ENCODE results near the gene IFNAR2. TPM values are rescaled to one million over a fixed set of nuclear protein-coding genes. Genes with fewer than 3 reads are reported as not detected.

The IFNAR2 gene
- 10 to 100 TPM; 13.9 to 20.2 (median 14.7) TPM for total RNA-seq

DNA sequence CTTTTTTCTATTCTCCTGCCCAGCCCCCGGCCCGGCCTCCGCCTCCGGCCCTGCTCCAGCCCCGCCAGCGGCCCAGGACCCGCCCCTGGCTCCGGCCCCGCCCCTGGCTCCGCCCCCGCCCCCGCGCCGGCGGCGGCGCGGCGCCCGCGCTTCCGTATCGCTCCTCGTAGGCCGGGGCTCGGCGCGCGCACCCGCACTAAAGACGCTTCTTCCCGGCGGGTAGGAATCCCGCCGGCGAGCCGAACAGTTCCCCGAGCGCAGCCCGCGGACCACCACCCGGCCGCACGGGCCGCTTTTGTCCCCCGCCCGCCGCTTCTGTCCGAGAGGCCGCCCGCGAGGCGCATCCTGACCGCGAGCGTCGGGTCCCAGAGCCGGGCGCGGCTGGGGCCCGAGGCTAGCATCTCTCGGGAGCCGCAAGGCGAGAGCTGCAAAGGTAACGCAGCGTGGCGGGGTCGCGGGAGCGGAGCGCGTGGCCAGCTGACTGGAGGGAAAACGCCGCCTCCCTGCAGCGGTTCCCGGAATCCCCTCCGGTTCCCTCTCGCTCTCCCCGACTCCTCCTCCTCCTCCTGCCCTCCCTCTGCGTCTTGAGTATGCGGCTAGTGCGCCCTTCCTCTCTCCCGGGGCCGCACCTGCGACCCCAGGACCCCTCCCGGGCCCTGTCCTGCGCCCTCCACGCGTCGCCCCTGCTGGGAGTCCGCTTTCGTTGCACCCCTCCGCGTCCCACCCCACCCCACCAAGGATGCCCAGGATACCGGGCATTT lies at the start of gene IFNAR2:
IFNAR2 (plus strand) TSS at position 155 of the 761 bp plus-strand sequence. CDS start 11,985 bp downstream, outside the sequence.
- DNase-seq (peak; percentile 74), ATAC-seq (peak; percentile 63 to 74)
- H3K9me3 Mint-ChIP-seq: no peaks in the 10 kb centered on the region
- H3K27me3 Mint-ChIP-seq (ENCODE audit: low read depth): no peaks in the 10 kb centered on the region
- peaks cover 14% of the 10 kb centered on the region for H3K36me3 Mint-ChIP-seq (ENCODE audit: insufficient read depth)
- peaks cover 52% of the 10 kb centered on the region for H3K4me1 Mint-ChIP-seq (ENCODE audit: low read depth)
- peak within 1 kb of the TSS; percentile 89 for H3K4me3 Mint-ChIP-seq

DNA sequence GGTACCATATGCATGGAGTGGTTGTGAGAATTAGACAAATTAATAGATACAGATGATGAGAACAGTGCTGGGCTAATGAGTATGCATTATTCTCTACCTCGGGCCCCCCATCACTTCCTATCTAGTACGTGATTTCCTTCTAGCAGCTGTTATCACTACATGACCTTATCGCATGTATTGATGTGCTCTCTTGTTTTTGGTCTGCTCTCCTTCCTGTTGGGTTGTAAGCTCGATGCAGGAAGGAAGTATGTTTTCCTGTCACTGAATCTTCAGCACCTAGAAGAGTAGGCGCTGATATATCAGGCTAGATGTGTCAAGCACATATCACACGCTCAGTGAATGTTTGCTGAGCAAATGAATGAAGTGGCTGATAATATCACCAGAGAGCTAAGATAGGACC lies 43.9 kb upstream of the IFNAR2 start:
- DNase-seq: no peak
- peak; percentile 65 to 80 for ATAC-seq
- Mint-ChIP-seq H3K4me3 (peak overlapping the region; percentile 35), H3K9me3 (no peaks in the 10 kb centered on the region), H3K36me3 (ENCODE audit: insufficient read depth) (no peaks in the 10 kb centered on the region), H3K27me3 (ENCODE audit: low read depth) (peaks cover 5% of the 10 kb centered on the region), H3K4me1 (ENCODE audit: low read depth) (peaks cover 30% of the 10 kb centered on the region)

DNA sequence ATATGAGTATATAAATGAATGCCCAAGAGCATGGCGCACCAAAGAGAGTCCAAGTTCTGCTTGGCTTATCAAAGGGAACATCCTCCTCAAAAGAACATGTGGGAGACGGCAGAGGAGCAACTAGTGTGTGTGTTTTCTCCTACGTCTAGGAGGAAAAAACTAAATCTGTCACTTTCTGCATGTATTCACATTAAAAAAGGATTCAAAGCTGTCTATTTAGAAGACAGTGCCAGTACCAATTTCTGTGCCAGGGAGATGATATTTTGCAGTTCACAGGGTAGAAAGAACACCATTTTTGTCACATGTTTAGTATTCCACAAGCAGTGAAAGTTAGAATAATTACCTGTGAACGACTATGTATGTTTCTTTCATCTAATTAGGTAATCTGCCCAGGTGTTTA lies 42.5 kb upstream of the IFNAR2 start:
- Mint-ChIP-seq H3K9me3 (no peaks in the 10 kb centered on the region), H3K4me3 (no peak overlapping the region), H3K4me1 (ENCODE audit: low read depth) (peaks cover 30% of the 10 kb centered on the region), H3K36me3 (ENCODE audit: insufficient read depth) (no peaks in the 10 kb centered on the region), H3K27me3 (ENCODE audit: low read depth) (peaks cover 5% of the 10 kb centered on the region)
- ATAC-seq (no peak), DNase-seq (no peak)

DNA sequence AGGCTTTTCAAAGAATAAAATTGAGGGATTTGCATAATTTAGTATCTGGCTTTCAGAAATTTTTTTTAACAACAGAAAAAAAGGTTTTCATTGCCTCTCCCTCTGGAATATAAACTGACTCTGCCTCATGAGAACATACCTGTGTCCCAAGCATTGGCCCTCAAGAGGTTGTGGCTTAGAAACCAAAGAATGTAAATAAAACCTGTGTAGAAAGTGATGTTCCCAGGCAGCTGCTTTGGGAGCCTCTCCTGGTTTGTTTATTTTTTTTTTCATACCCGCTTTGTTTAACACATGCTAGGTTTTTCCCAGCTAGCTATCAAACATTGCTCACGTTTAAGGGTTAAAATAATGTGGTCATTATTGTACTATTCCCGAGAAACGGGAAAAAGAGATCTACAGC lies 40.5 kb upstream of the IFNAR2 start:
- ATAC-seq: no peak
- H3K36me3 Mint-ChIP-seq (ENCODE audit: insufficient read depth): no peaks in the 10 kb centered on the region
- H3K4me3 Mint-ChIP-seq: no peak overlapping the region
- no peak for DNase-seq
- peaks cover 30% of the 10 kb centered on the region for H3K4me1 Mint-ChIP-seq (ENCODE audit: low read depth)
- peaks cover 5% of the 10 kb centered on the region for H3K27me3 Mint-ChIP-seq (ENCODE audit: low read depth)
- no peaks in the 10 kb centered on the region for H3K9me3 Mint-ChIP-seq

DNA sequence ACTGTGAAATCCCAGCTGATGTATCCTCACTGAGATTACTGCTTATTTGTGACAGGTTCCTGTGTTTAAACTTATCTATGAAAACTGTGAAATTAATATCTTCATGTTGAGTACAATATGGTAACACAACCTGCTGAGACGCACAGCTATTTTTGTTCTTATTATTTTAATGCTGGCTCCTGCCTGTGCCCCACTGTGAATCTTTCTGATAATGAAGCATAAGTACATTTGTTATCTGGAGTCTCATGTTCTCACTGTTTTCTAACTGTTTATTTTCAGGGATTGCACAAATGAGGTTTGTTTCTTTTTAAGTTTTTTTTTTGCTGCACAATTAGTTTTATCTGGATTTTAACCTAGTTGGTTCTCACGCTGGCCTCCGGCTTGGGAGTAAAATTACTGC lies 39.9 kb upstream of the IFNAR2 start:
- ATAC-seq: no peak
- no peaks in the 10 kb centered on the region for H3K36me3 Mint-ChIP-seq (ENCODE audit: insufficient read depth)
- no peak for DNase-seq
- peaks cover 28% of the 10 kb centered on the region for H3K4me1 Mint-ChIP-seq (ENCODE audit: low read depth)
- H3K9me3 Mint-ChIP-seq: no peaks in the 10 kb centered on the region
- H3K27me3 Mint-ChIP-seq (ENCODE audit: low read depth): peaks cover 5% of the 10 kb centered on the region
- no peak overlapping the region for H3K4me3 Mint-ChIP-seq

DNA sequence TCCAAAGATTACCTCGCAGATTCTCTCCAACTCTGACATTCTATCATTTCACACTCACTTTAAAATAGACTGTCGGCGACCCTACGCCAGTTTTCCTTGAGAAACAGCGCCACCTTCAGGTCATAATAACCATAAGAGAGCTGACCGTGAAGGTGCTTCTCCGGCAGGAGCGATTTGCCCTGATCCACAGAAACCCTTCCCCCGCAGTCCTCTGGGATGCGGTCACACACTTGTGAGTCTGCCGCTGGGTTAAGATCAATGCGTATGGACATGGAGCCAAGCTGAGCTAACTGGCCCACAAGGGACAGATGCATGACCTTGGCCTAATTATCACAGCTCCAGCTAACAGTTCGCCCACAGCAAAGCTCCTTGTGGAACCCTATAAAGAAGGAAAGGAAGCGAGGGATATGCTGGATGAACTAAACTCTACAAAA lies 32.8 kb upstream of the IFNAR2 start:
- DNase-seq (peak; percentile 49), ATAC-seq (peak; percentile 40 to 57)
- Mint-ChIP-seq H3K4me3 (no peak overlapping the region), H3K9me3 (no peaks in the 10 kb centered on the region), H3K27me3 (ENCODE audit: low read depth) (no peaks in the 10 kb centered on the region), H3K36me3 (ENCODE audit: insufficient read depth) (no peaks in the 10 kb centered on the region), H3K4me1 (ENCODE audit: low read depth) (peaks cover 16% of the 10 kb centered on the region)

DNA sequence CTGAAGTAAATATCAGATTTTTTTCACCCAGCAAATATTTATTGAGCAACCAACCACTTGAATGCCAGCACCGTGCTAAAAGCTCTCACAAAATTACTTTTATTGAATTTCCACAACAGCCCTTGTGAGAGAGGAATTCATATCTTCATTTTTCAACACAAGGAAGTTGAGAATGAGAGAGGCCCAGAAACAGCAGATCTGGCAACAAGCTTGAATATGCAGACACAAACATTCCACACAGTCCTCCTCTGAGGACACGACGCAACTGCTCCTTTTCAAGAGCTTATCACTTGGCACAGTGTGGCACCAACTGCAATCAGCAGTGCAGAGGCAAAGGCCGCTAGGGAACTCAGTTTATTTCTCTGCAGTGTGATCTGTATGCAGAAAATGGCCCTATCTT lies 32.2 kb upstream of the IFNAR2 start:
- H3K27me3 Mint-ChIP-seq (ENCODE audit: low read depth): no peaks in the 10 kb centered on the region
- H3K36me3 Mint-ChIP-seq (ENCODE audit: insufficient read depth): no peaks in the 10 kb centered on the region
- H3K4me3 Mint-ChIP-seq: no peak overlapping the region
- ATAC-seq (no peak), DNase-seq (no peak)
- peaks cover 16% of the 10 kb centered on the region for H3K4me1 Mint-ChIP-seq (ENCODE audit: low read depth)
- H3K9me3 Mint-ChIP-seq: no peaks in the 10 kb centered on the region

DNA sequence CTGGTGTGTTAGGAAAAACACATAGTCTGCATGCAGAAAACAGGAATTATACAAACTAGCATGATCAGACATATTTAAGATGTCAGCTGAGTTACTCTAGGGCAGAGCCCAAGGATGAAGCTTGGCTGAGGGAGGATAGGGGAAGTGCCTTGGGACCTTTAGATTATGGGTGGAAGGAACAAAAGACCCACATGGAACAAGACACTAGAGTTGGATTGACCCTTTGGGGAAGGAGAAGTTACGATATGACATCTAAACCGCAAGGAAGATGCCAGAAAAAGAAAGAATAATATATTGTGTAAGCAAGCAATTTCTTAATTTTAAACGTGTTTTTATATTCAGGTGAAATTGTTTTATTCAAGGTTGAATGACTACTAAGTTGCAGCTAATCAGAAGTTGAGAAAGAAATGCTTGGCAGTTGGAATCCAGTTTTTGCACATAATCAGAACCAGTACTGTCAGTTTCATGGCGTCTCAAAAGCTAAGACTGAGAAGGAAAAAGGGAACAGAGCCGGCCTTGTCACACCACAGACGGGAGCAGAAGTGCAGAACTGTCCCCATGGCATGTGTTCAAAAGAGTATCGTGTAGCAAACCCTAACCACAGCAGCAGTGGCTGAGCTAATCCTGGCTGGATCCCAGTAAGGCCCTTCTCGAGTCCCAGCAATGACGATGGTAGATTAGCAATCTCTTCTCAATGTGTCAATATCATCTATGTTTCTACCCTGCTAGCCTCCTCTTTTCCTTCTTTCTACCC lies 31.2 kb upstream of the IFNAR2 start:
- DNase-seq (no peak), ATAC-seq (no peak)
- Mint-ChIP-seq H3K4me3 (no peak overlapping the region), H3K36me3 (ENCODE audit: insufficient read depth) (no peaks in the 10 kb centered on the region), H3K9me3 (no peaks in the 10 kb centered on the region), H3K27me3 (ENCODE audit: low read depth) (no peaks in the 10 kb centered on the region), H3K4me1 (ENCODE audit: low read depth) (peaks cover 25% of the 10 kb centered on the region)

DNA sequence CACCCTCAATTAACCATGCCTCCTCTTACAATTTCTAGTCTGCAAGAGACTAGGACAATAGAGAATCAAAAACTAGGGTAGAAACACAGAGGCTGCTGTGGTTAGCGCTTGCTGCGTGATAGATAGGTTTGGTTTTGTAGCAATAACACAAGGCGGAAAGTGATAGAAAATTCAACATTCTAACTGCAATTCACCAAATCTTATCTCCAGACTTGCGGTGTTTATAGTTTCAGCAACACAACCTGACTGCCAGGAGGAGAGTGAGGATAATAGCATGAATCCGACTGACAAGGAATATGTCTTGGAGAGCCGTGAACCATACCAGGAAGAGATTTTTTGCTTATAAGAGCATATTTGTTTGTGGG lies 30.7 kb upstream of the IFNAR2 start:
- DNase-seq: no peak
- Mint-ChIP-seq H3K36me3 (ENCODE audit: insufficient read depth) (no peaks in the 10 kb centered on the region), H3K9me3 (no peaks in the 10 kb centered on the region), H3K27me3 (ENCODE audit: low read depth) (no peaks in the 10 kb centered on the region), H3K4me1 (ENCODE audit: low read depth) (peaks cover 31% of the 10 kb centered on the region), H3K4me3 (no peak overlapping the region)
- no peak for ATAC-seq

DNA sequence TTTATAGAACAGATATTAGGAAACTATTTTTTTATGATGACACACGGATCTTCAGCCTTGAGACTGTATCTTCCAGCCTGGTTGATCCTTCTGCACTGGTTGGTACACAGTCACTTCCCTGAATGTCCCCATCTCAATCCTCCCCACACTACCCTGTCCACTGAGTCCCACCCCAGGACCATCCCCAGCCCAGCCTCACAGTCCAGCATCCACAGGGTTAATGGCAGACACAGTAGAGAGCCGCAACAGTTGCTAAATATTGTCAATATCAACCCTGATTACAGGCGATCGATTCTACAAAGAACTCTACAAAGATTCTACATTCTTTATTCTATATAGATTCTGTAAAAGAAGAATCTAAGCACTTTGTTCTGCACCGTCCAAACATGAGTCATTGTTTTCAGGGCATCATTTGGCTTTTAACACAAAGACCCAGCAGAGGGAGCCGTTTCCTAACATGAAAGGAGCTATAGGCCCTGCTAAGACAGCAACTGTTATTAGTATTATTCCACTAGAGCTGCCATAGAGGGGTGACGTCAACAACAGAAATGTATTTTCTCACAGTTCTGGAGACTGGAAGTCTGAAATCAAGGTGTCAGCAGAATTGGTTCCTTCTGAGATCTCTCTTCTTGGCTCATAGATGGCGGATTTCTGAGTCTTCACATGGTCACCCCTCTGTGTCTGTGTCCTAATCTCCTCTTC lies 30.1 kb upstream of the IFNAR2 start:
- ATAC-seq: peak; percentile 88 to 89
- DNase-seq: peak; percentile 78
- Mint-ChIP-seq H3K36me3 (ENCODE audit: insufficient read depth) (no peaks in the 10 kb centered on the region), H3K27me3 (ENCODE audit: low read depth) (no peaks in the 10 kb centered on the region), H3K4me1 (ENCODE audit: low read depth) (peaks cover 35% of the 10 kb centered on the region), H3K4me3 (no peak overlapping the region), H3K9me3 (no peaks in the 10 kb centered on the region)

DNA sequence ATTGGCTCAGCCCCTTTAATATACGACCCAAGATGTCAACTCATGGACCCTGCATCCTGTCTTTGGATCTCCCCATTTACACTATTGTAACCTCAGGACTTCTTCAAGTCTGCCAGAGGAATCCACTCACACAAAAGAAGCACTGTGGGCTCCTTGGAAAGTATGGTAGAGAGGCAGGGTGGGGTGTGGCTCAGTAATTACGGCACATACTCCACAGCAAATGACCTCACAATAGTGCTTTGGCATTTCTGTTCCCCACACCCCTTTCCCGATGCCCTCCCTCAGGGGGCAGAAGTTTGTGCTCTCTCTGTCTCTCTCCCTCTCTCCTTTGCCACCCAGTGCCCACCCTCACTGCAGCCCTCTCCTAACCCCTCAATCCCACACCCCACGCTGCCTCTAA lies 27.8 kb upstream of the IFNAR2 start:
- no peak for DNase-seq

DNA sequence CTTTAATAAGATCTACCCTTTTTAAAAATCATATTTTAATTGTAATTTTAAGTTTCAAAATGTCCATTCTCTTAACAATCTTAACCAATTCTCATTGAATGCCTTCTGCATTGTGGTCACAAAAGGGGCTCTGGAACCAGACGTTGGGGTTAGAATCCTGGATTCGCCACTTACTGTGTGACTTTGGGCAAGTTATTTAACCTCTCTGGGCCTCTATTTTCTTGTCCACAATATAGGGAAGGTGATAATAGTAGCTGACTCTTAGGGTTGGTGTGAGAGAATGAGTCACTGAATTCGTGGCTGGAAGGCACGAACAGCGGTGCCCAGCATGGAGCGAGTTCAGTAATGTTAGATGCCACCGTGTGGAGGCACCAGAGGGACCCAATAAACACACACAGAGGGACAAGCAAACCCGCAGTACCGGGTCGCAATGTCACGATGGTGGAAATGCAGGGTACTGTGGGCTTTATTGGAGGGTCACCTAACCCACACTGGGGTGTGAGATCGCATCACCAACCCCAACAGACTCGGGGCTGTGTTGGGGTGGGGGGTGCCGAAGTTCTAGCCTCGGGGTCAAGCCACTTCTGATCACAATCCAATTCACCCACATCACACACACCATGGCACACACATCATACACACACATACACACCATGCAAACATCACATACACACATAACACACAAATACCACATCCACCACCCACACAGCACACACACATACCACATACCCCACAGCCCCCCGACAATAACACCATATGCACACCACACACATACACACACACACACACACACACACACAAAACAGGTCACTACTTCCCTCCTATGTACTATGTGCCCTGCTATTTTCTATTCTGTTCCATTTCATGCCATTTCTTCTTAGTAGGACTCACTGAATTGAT lies 27.0 kb upstream of the IFNAR2 start:
- DNase-seq (no peak), ATAC-seq (no peak)
- H3K36me3 Mint-ChIP-seq (ENCODE audit: insufficient read depth): no peaks in the 10 kb centered on the region
- H3K4me1 Mint-ChIP-seq (ENCODE audit: low read depth): peaks cover 57% of the 10 kb centered on the region
- no peaks in the 10 kb centered on the region for H3K27me3 Mint-ChIP-seq (ENCODE audit: low read depth)
- no peak overlapping the region for H3K4me3 Mint-ChIP-seq
- H3K9me3 Mint-ChIP-seq: no peaks in the 10 kb centered on the region

More for the DNA sequence above, 27.8 kb upstream of the IFNAR2 start:
- Mint-ChIP-seq H3K9me3 (no peaks in the 10 kb centered on the region), H3K27me3 (ENCODE audit: low read depth) (no peaks in the 10 kb centered on the region), H3K4me3 (no peak overlapping the region), H3K36me3 (ENCODE audit: insufficient read depth) (no peaks in the 10 kb centered on the region), H3K4me1 (ENCODE audit: low read depth) (peaks cover 49% of the 10 kb centered on the region)
- ATAC-seq: no peak

DNA sequence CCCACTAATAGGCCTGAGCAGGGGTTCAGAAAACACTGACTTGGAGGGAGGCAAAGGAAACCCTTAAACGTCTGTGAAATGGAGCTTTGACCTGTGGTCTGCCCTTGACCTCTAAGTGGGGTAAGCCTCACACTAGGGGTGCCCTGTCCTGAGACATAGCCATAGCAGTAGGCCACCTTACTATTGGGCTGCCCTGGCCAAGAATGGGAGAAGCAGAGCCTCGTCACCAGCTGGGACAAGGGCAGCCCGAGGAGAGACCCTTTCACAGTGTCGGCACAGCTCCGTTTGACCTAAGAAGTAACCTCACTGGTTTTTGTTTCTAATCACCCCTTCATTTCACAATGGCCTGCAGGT lies 26.4 kb upstream of the IFNAR2 start:
- H3K9me3 Mint-ChIP-seq: peaks cover 3% of the 10 kb centered on the region
- no peak for DNase-seq
- H3K4me3 Mint-ChIP-seq: no peak overlapping the region
- H3K27me3 Mint-ChIP-seq (ENCODE audit: low read depth): no peaks in the 10 kb centered on the region
- no peaks in the 10 kb centered on the region for H3K36me3 Mint-ChIP-seq (ENCODE audit: insufficient read depth)
- peaks cover 63% of the 10 kb centered on the region for H3K4me1 Mint-ChIP-seq (ENCODE audit: low read depth)
- no peak for ATAC-seq

DNA sequence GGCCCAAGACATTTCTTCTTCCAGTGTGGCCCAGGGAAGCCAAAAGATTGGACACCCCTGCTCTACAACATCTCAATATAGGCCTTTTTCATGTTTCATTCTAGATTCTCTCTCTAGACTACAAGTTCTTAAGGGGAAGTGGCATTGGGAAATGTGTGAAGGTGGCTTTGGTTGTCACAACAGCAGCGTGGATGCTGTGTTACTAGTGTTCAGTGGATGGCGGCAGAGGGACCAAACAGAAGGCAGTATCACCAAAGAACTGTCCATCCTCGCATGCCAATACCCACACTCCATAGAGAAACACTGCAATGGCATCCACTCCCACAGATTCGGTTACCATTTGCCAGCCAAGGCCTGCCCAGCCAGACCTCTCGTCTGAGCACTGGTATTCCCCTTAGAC lies 24.3 kb upstream of the IFNAR2 start:
- Mint-ChIP-seq H3K36me3 (ENCODE audit: insufficient read depth) (no peaks in the 10 kb centered on the region), H3K9me3 (peaks cover 5% of the 10 kb centered on the region), H3K4me3 (peak overlapping the region; percentile 14), H3K27me3 (ENCODE audit: low read depth) (no peaks in the 10 kb centered on the region), H3K4me1 (ENCODE audit: low read depth) (peaks cover 59% of the 10 kb centered on the region)
- no peak for DNase-seq
- no peak for ATAC-seq
